Activated CD8-positive, alpha-beta memory T cell treated with anti-CD3 and anti-CD28 coated beads for 36 hours (primary cell): ENCODE measurements around the gene C6orf62. TPM values are rescaled to one million over a fixed set of nuclear protein-coding genes. Genes with fewer than 3 reads are reported as not detected.
"Not testable (repeated sequence)": the region's sequence is repeated elsewhere in the genome, so short reads cannot be mapped to it uniquely, and the experiment has no call there.

ENCODE experiments used
- CTCF ChIA-PET: fragments of 350-600 bp; sonication (Branson Sonifier 250); formaldehyde crosslinking; loops from one replicate; lab custom pipeline; 2021; ENCODE audit warnings: antibody characterized with exemption; lab: Charles Lee
- POLR2A ChIA-PET: fragments of 350-600 bp; sonication (Branson Sonifier 250); formaldehyde crosslinking; loops from one replicate; lab custom pipeline; 2021; ENCODE audit warnings: antibody characterized with exemption; lab: Charles Lee
- total RNA-seq, 2 experiments: library from RNA; stranded (reverse); gene quantifications; one replicate each; pipeline ENCODE4 v1.2.3, GENCODE V29; 2021

The C6orf62 gene
- total RNA-seq, 2 experiments from 2014 or later = 94.2 to 98.3 TPM

GRCh38 chr6:24744911-24745310, 26.0 kb upstream of the C6orf62 start:
- ChIA-PET POLR2A (no interaction called here), CTCF (interaction anchor here (0.7 to 1.6 kb wide), 4 partner anchors 16 to 49 kb away, joined by 3 read pairs; partner anchors contain the start of gene C6orf62)

- POLR2A ChIA-PET = interaction anchor here (1.6 kb wide), 1 partner anchor 23 kb away, joined by 14 read pairs; no protein-coding TSS in a partner anchor
- CTCF ChIA-PET = no interaction called here
Measured at GRCh38 chr6:24743944-24744335, 25.0 kb upstream of the C6orf62 start.

GRCh38 chr6:24743265-24743943, 24.4 kb upstream of the C6orf62 start:
- ChIA-PET POLR2A (interaction anchor here (0.7 to 1.6 kb wide), 2 partner anchors 22 to 430 kb away, joined by 3 to 14 read pairs; no protein-coding TSS in a partner anchor), CTCF (interaction anchor here (0.5 kb wide), 1 partner anchor 33 kb away, joined by 3 read pairs; no protein-coding TSS in a partner anchor)

GRCh38 chr6:24742216-24742738, 23.3 kb upstream of the C6orf62 start:
- POLR2A ChIA-PET = interaction anchor here (0.7 to 1.6 kb wide), 2 partner anchors 21 to 431 kb away, joined by 3 to 14 read pairs; no protein-coding TSS in a partner anchor
- CTCF ChIA-PET = no interaction called here

GRCh38 chr6:24740861-24741260, 21.9 kb upstream of the C6orf62 start:
- ChIA-PET CTCF (no interaction called here), POLR2A (no interaction called here)

- CTCF ChIA-PET = no interaction called here
- POLR2A ChIA-PET = no interaction called here
Measured at GRCh38 chr6:24738741-24739140, 19.8 kb upstream of the C6orf62 start.

GRCh38 chr6:24734710-24735109, 15.8 kb upstream of the C6orf62 start:
- CTCF ChIA-PET = interaction anchor here (1.1 to 1.4 kb wide), 2 partner anchors 10 to 36 kb away, joined by 3 to 6 read pairs; no protein-coding TSS in a partner anchor
- POLR2A ChIA-PET = not testable (repeated sequence)

GRCh38 chr6:24734166-24734565, 15.2 kb upstream of the C6orf62 start:
- POLR2A ChIA-PET = no interaction called here
- CTCF ChIA-PET = interaction anchor here (1.4 kb wide), 1 partner anchor 37 kb away, joined by 6 read pairs; no protein-coding TSS in a partner anchor

GRCh38 chr6:24731456-24732134, 12.6 kb upstream of the C6orf62 start:
- CTCF ChIA-PET, POLR2A ChIA-PET: not testable (repeated sequence)

- POLR2A ChIA-PET, CTCF ChIA-PET: not testable (repeated sequence)
Measured at GRCh38 chr6:24730653-24731052, 11.7 kb upstream of the C6orf62 start.

- ChIA-PET CTCF (interaction anchor here (1.0 to 1.6 kb wide), 2 partner anchors 52 to 142 kb away, joined by 3 to 4 read pairs; partner anchors contain the start of gene GMNN), POLR2A (no interaction called here)
Measured at GRCh38 chr6:24723270-24723669, 4.3 kb upstream of the C6orf62 start.

- ChIA-PET CTCF (interaction anchor here (1.1 to 1.4 kb wide), 2 partner anchors 14 to 141 kb away, joined by 3 to 5 read pairs; no protein-coding TSS in a partner anchor), POLR2A (interaction anchor here (0.8 to 1.5 kb wide), 3 partner anchors 21 to 55 kb away, joined by 3 to 14 read pairs (median 6); partner anchors contain the start of genes GMNN and TDP2)
Measured at GRCh38 chr6:24721461-24722215, 2.7 kb upstream of the C6orf62 start.

GRCh38 chr6:24720604-24721460, 1.9 kb upstream of the C6orf62 start:
- POLR2A ChIA-PET = interaction anchor here (0.8 to 1.5 kb wide), 3 partner anchors 22 to 55 kb away, joined by 3 to 14 read pairs (median 6); partner anchors contain the start of genes GMNN and TDP2
- CTCF ChIA-PET = interaction anchor here (1.1 to 1.4 kb wide), 2 partner anchors 15 to 140 kb away, joined by 3 to 5 read pairs; no protein-coding TSS in a partner anchor

- CTCF ChIA-PET = no interaction called here
- POLR2A ChIA-PET = interaction anchor here (0.6 to 1.4 kb wide), 3 partner anchors 54 to 71 kb away, joined by 3 to 5 read pairs (median 3); partner anchors contain the start of gene GMNN
Measured at GRCh38 chr6:24720131-24720603, 1.2 kb upstream of the C6orf62 start.

- CTCF ChIA-PET = interaction anchor here (0.7 to 0.9 kb wide), 3 partner anchors 10 to 48 kb away, joined by 3 to 4 read pairs (median 3); no protein-coding TSS in a partner anchor
Measured at GRCh38 chr6:24718449-24719124, 367 bp downstream of the C6orf62 start.

GRCh38 chr6:24716602-24717148, 2.3 kb downstream of the C6orf62 start:
- POLR2A ChIA-PET, CTCF ChIA-PET: not testable (repeated sequence)

More at GRCh38 chr6:24718449-24719124, 367 bp downstream of the C6orf62 start:
- POLR2A ChIA-PET = interaction anchor here (0.7 to 1.6 kb wide), 5 partner anchors 15 to 140 kb away, joined by 3 to 9 read pairs (median 5); partner anchors contain the start of gene GMNN
